B cell (primary cell): Measurements from ENCODE around the gene CACNA1H.
"Not testable (repeated sequence)": the region's sequence is repeated elsewhere in the genome, so short reads cannot be mapped to it uniquely, and the experiment has no call there.

Source experiments
- EZH2 ChIP-seq: IDR thresholded peaks from 2 replicates; pipeline ENCODE4 v1.6.1; 2012; ENCODE audit warnings: borderline replicate concordance, low read depth, mild to moderate bottlenecking, moderate library complexity, low read length; ENCODE audit not compliant: insufficient read depth, poor library complexity, severe bottlenecking
- TF ChIP-seq, protein P1 (sequence below): fragments of 200-600 bp; IDR thresholded peaks from one replicate; pipeline ENCODE4 v1.8.0; 2022; ENCODE audit warnings: antibody characterized with exemption, mild to moderate bottlenecking

DNA sequence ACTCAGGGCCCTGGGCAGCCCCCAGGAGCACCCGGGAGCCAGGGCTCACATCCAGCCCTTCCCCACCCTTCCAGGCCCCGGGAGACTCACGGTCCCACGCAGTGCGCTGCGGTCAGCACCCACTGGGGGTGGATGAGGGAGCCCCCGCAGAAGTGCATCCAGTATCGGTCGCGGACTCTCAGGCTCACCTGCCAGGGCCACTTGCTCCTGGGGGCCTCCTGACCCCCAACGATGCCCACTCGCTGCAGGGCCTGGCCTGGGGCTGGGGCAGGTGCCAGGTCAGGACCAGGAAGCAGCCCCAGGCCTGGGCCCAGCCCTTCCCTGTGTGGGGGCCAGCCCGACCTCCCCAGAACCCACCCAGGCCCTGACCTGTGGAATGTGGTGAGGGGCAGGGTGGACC lies 76.6 kb downstream of the CACNA1H start:
- TF ChIP-seq, protein P1, sequence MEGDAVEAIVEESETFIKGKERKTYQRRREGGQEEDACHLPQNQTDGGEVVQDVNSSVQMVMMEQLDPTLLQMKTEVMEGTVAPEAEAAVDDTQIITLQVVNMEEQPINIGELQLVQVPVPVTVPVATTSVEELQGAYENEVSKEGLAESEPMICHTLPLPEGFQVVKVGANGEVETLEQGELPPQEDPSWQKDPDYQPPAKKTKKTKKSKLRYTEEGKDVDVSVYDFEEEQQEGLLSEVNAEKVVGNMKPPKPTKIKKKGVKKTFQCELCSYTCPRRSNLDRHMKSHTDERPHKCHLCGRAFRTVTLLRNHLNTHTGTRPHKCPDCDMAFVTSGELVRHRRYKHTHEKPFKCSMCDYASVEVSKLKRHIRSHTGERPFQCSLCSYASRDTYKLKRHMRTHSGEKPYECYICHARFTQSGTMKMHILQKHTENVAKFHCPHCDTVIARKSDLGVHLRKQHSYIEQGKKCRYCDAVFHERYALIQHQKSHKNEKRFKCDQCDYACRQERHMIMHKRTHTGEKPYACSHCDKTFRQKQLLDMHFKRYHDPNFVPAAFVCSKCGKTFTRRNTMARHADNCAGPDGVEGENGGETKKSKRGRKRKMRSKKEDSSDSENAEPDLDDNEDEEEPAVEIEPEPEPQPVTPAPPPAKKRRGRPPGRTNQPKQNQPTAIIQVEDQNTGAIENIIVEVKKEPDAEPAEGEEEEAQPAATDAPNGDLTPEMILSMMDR = not testable (repeated sequence)
- not testable (repeated sequence) for TF ChIP-seq EZH2
